Erythroblast (primary cell): ENCODE results near the gene MPHOSPH9.
"Not testable (repeated sequence)": the region's sequence is repeated elsewhere in the genome, so short reads cannot be mapped to it uniquely, and the experiment has no call there.

Experiments
- DNase-seq, 2 experiments: peaks; one replicate each; lab custom pipeline; 2025; lab: John Stamatoyannopoulos, UW
- GATA1 ChIP-seq: IDR thresholded peaks from 2 replicates; pipeline ENCODE4 v1.6.1; 2011; ENCODE audit warnings: low read depth, mild to moderate bottlenecking, control low read depth, low read length, moderate library complexity
- POLR2A ChIP-seq: IDR thresholded peaks from 2 replicates; pipeline ENCODE4 v1.6.1; 2011; ENCODE audit warnings: mild to moderate bottlenecking, low read length

The MPHOSPH9 gene

GRCh38 chr12:123266679-123267277 lies 33.8 kb upstream of the MPHOSPH9 start:
- TF ChIP-seq GATA1 (no peak), POLR2A (no peak)
- DNase-seq: no peak

GRCh38 chr12:123265851-123266678 lies 33.1 kb upstream of the MPHOSPH9 start:
- TF ChIP-seq POLR2A (no peak), GATA1 (no peak)

GRCh38 chr12:123264642-123265041 lies 31.7 kb upstream of the MPHOSPH9 start:
- DNase-seq: peak; percentile 26 to 33
- TF ChIP-seq POLR2A (no peak), GATA1 (no peak)

More at GRCh38 chr12:123265851-123266678, 33.1 kb upstream of the MPHOSPH9 start:
- DNase-seq: no peak

- DNase-seq: no peak
- no peak for TF ChIP-seq POLR2A
- no peak for TF ChIP-seq GATA1
These were observed 30.4 kb upstream of the MPHOSPH9 start for GRCh38 chr12:123263196-123263817.

- no peak for DNase-seq
- TF ChIP-seq POLR2A: no peak
- no peak for TF ChIP-seq GATA1
These were observed 28.3 kb upstream of the MPHOSPH9 start for GRCh38 chr12:123261196-123261595.

GRCh38 chr12:123260081-123260480 lies 27.1 kb upstream of the MPHOSPH9 start:
- DNase-seq: no peak
- no peak for TF ChIP-seq POLR2A
- TF ChIP-seq GATA1: no peak

- TF ChIP-seq GATA1 (no peak), POLR2A (no peak)
- no peak for DNase-seq
These were observed 25.7 kb upstream of the MPHOSPH9 start for GRCh38 chr12:123258593-123258992.

- DNase-seq: no peak
These were observed 22.0 kb upstream of the MPHOSPH9 start for GRCh38 chr12:123254853-123255446.

GRCh38 chr12:123253641-123254459 lies 20.9 kb upstream of the MPHOSPH9 start:
- no peak for DNase-seq
- TF ChIP-seq GATA1 (no peak), POLR2A (no peak)

More at GRCh38 chr12:123254853-123255446, 22.0 kb upstream of the MPHOSPH9 start:
- TF ChIP-seq POLR2A: no peak
- no peak for TF ChIP-seq GATA1

GRCh38 chr12:123252365-123252764 lies 19.4 kb upstream of the MPHOSPH9 start:
- not testable (repeated sequence) for DNase-seq

GRCh38 chr12:123251403-123252076 lies 18.6 kb upstream of the MPHOSPH9 start:
- no peak for TF ChIP-seq GATA1
- TF ChIP-seq POLR2A: no peak
- no peak for DNase-seq

GRCh38 chr12:123250471-123251383 lies 17.8 kb upstream of the MPHOSPH9 start:
- no peak for DNase-seq
- TF ChIP-seq POLR2A: no peak
- no peak for TF ChIP-seq GATA1

GRCh38 chr12:123248996-123249741 lies 16.2 kb upstream of the MPHOSPH9 start:
- DNase-seq: not testable (repeated sequence)

- DNase-seq: not testable (repeated sequence)
These were observed 15.2 kb upstream of the MPHOSPH9 start for GRCh38 chr12:123248129-123248528.
